ENCODE results near the gene HES3. TPM values are rescaled to one million over a fixed set of nuclear protein-coding genes. Genes with fewer than 3 reads are reported as not detected.

HES3 gene
- total RNA-seq, 1 experiment from 2014 or later = not detected

DNA sequence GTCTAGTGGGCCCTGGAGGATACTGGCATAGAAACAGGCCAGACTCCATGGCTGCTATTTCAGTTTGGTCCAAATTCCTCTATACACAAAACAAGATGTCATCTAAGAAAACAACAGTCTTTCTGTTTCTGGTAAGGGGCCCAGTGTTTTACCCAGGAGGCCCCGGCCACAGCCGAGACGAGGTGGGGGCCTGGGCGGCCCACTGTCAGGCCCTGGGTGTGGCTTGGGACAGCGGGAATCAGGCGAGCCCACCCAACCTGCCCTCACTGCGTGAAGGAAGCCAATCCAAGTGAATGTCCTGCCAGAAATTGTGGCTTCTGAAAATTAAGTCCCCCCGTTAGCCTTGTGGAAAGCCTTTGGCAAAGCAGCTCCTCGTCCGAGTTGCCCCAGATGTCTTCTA lies 48.1 kb downstream of the HES3 start:
- intact Hi-C loops (cut with micrococcal nuclease) = no loop called here
- no peaks in the 10 kb centered on the region for H3K9me2 ChIP-seq (ENCODE audit: insufficient read depth)
- ATAC-seq (no peak), DNase-seq (ENCODE audit: low read depth, low spot score) (no peak)
- BruUV-seq (replicated peaks) = TSS peak; percentile 26
- no peaks in the 10 kb centered on the region for H3K79me2 ChIP-seq (ENCODE audit: insufficient read depth, low read length)
- H3K9me3 ChIP-seq (ENCODE audit: control insufficient read depth in 1 of 2, insufficient read depth in 1 of 2, low read depth in 1 of 2, low read length in 2 of 2) = no peaks in the 10 kb centered on the region
- no peaks in the 10 kb centered on the region for H4K20me1 ChIP-seq (ENCODE audit: insufficient read depth)
- no peak overlapping the region for H3K4me3 ChIP-seq (replicated peaks in 1 of 2; ENCODE audit: low read depth in 1 of 2, low read length in 2 of 2)
- RAD21 ChIA-PET (ENCODE audit: low non-redundant PET in 1 of 2, low total read pairs in 2 of 2, uncharacterized antibody in 2 of 2, unreplicated experiment in 2 of 2) = no interaction called here
- no peak overlapping the region for H2AFZ ChIP-seq (ENCODE audit: low read depth, low read length, poor library complexity, severe bottlenecking)
- H3K36me3 ChIP-seq (ENCODE audit: control insufficient read depth in 1 of 2, insufficient read depth in 2 of 2, low read length in 2 of 2) = peaks cover 2 to 7% of the 10 kb centered on the region in 2 experiments; a peak in 2 of 4 replicates
- CTCF ChIA-PET = no interaction called here
- H3K27me3 ChIP-seq (ENCODE audit: insufficient read depth, low read length) = no peaks in the 10 kb centered on the region
- no peaks in the 10 kb centered on the region for H3K4me1 ChIP-seq (ENCODE audit: control insufficient read depth in 1 of 2, insufficient read depth in 2 of 2, low read length in 2 of 2)
- no peak overlapping the region for H3K9ac ChIP-seq (ENCODE audit: low read length)
- POLR2A ChIA-PET = no interaction called here
- H3K4me2 ChIP-seq (ENCODE audit: low read length) = no peak overlapping the region
- TF ChIP-seq ELF1 (IDR thresholded peaks at IDR 0.05; ENCODE audit: borderline replicate concordance, low read depth) (no peak), POLR2AphosphoS5 (IDR thresholded peaks at IDR 0.05; ENCODE audit: low read depth, low read length) (no peak), EZH2 (IDR thresholded peaks at IDR 0.05) (no peak), YY1 (IDR thresholded peaks at IDR 0.05; ENCODE audit: extremely low read depth, insufficient replicate concordance, low read depth, low read length) (no peak), EZH2phosphoT487 (IDR thresholded peaks at IDR 0.05; ENCODE audit: borderline replicate concordance) (no peak), POLR2A (IDR thresholded peaks at IDR 0.05; ENCODE audit: borderline replicate concordance, extremely low read depth, insufficient read depth, insufficient read length) (no peak), TCF7L2 (IDR thresholded peaks at IDR 0.05; ENCODE audit: borderline replicate concordance, extremely low read depth, insufficient read depth, insufficient read length) (no peak), EGR1 (IDR thresholded peaks at IDR 0.05; ENCODE audit: low read depth) (no peak), SIN3A (IDR thresholded peaks at IDR 0.05; ENCODE audit: low read depth) (no peak), JUND (IDR thresholded peaks at IDR 0.05) (no peak)
- TF ChIP-seq, protein P1, sequence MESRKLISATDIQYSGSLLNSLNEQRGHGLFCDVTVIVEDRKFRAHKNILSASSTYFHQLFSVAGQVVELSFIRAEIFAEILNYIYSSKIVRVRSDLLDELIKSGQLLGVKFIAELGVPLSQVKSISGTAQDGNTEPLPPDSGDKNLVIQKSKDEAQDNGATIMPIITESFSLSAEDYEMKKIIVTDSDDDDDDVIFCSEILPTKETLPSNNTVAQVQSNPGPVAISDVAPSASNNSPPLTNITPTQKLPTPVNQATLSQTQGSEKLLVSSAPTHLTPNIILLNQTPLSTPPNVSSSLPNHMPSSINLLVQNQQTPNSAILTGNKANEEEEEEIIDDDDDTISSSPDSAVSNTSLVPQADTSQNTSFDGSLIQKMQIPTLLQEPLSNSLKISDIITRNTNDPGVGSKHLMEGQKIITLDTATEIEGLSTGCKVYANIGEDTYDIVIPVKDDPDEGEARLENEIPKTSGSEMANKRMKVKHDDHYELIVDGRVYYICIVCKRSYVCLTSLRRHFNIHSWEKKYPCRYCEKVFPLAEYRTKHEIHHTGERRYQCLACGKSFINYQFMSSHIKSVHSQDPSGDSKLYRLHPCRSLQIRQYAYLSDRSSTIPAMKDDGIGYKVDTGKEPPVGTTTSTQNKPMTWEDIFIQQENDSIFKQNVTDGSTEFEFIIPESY (IDR thresholded peaks at IDR 0.05; ENCODE audit: extremely low read depth, insufficient replicate concordance, low read length) = no peak
- TF ChIP-seq, protein P2, sequence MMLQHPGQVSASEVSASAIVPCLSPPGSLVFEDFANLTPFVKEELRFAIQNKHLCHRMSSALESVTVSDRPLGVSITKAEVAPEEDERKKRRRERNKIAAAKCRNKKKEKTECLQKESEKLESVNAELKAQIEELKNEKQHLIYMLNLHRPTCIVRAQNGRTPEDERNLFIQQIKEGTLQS (IDR thresholded peaks at IDR 0.05) = no peak
- TF ChIP-seq, protein P3, sequence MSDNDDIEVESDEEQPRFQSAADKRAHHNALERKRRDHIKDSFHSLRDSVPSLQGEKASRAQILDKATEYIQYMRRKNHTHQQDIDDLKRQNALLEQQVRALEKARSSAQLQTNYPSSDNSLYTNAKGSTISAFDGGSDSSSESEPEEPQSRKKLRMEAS (IDR thresholded peaks at IDR 0.05) = no peak
- no peak overlapping the region for H3K27ac ChIP-seq (ENCODE audit: low read depth, low read length)
